Stromal cell of bone marrow (primary cell): Measurements from ENCODE around the gene NDUFA5.

Experiments used
- DNase-seq: peaks from one replicate; pipeline ENCODE4 v3.0.0-alpha.2; 2012; ENCODE audit warnings: low read depth

Gene NDUFA5

DNA sequence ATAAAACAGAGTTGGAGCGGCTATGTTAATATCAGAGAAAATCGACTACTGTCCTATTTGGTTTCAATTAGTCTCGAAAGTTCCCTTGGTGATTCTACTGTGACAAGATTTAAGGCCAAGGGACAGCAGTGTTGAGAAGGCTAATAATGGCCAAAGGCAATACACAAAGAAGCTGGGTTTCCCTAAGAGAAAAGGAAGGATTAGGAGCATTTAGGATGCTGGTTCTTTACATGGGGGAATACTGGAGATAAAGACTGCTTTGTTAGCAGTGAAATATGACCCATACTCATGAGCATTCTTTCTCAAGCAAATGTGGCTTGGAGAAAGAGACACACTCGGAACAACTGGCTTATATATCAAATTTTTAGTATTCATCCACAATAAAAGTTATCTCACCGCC is 55.4 kb downstream of the NDUFA5 start:
- no peak for DNase-seq

DNA sequence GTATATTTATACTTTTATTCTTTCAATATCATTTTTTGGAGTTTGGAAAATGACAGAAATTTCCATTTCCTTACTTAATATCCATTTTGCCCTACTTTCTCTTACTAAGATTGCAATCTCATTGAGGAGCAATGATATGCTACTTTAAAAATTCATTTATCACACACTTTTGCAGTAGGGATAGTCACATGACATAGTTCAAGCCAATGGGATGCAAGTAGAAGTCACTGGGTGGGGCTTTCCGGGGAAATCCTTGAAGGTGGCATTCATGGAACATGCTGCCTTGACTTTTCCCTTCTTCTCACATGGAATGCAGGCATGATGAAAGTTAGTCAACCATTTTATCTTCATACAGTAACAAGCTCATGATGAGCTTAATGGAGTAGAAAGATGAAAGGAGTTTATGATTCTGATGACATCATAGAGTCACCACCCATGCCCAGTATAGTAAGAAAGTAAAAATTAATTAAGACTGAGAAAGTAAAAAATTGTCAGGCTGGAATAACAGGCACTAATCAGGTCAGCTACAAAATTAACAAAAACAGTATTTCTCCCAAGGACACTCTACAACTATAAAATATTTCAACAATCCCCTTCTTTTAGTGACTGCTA is 56.6 kb downstream of the NDUFA5 start:
- DNase-seq, result no peak

DNA sequence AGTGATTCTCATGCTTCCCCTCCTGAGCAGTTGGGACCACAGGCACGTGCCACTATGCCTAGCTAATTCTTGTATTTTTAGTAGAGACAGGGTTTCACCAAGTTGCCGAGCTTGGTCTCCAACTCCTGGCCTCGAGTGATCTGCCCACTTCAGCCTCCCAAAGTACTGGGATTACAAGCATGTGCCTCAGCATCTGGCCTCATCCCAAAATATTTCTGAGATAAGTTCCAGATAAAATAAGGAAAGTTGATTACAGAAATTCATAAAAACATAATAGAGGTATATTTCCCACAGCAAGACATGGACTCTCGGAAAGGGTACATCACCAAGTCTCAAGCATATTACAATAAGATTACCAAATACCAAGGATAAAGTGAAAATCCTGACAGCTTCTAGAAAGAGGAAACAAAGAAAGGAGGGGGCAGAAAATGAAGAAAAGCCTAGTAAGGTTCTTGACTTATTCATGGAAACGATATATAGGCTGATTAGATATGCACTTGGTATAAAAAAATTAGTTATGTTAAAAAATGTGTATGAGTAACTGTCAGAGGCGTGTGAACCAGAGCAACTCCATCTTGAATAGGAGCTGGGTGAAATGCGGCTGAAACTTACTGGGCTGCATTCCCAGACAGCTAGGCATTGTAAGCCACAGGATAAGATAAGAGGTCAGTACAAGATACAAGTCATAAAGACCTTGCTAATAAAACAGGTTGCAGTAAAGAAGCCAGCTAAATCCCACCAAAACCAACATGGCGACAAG is 58.2 kb downstream of the NDUFA5 start:
- no peak for DNase-seq

DNA sequence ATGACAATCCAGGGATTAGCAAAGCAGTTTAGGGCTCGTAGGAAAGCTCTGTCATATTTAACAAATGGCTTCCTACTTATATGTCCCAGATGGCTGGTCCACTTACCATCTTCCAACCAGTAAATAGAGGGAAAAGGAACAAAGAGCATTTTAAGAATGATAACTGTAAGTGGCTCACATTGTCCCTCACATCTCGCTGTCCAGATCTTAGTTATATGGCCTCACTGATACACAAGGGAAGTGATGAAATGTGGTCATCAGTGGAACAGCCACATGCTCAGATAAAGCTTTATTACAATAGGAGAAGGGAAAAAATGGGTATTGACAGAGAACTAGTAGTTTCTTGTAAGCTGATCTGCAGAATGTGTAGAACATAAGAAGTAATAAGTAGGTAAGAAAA is 59.0 kb downstream of the NDUFA5 start:
- DNase-seq, result no peak

DNA sequence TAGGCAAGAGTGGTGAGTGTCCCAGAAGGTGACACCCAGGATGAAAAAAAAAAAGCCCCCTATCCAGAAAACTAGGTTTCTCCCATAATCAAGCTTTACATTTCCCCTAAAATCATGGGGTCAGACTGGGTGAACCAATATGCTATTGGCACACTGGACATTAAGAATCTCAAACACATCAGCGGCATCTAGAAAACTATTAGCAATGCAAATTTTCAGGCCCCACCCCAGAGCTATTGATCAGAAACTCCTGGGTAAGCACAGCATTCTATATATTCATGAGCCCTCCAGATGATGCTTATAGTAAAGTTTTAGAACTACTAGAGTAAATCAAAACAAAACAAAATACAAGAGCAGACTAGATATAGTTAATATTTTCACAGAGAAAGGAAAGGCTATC is 59.6 kb downstream of the NDUFA5 start:
- DNase-seq, result no peak

DNA sequence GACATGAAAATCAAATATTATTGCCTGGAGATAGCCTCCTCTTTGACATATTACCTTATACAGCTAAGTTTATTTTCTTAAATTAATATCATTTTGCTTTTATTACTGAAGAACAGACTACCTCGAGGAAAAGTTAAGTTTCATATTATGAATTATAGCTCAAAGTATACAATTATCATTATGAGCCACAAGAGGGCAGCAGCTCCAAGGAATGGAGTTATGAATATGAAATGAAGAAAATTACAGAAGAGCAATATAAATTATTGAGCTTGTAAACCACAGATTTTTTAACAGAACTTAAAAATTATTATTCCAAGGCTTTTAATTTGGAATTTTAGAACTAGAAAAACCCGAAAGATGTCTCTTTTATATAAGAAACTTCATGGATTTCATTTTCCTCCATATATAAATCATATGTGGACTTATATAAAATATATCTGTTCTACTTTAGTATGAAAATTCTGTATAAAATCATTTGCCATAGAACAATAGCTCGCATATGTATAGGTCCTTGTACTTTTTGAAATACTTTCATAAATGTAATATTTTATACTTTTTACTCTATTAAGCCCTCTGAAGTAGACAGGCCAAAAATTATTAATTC is 63.3 kb downstream of the NDUFA5 start:
- peak; percentile 20 for DNase-seq

DNA sequence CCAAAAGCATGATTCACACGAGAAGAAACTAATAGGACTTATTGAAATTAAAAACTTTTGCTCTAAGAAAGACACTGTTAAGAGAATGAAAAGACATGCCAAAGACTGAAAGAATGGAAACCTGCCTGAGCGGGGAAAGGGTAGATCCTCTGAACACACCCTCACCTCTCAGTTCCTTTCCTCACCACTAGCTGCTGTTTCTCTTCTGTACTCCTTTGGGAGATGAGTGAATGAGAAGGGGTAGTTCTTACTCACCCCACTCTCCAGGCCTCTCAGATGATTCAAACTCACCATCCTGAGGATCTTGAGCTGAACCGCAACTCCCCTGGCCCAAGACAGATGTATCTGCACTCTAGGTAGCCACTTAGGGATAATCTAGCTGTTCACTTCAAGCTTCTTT is 65.1 kb downstream of the NDUFA5 start:
- DNase-seq, result peak; percentile 0
